SK-N-SH (cell line): ENCODE results near the gene KLHL4. TPM values are rescaled to one million over a fixed set of nuclear protein-coding genes. Genes with fewer than 3 reads are reported as not detected.

Experiments used
- CTCF ChIA-PET: fragments of 300-600, 350-600 bp; formaldehyde crosslinking; extraction: SDS; loops from one replicate; lab custom pipeline; 2021; lab: Yijun Ruan, JAX
- POLR2A ChIA-PET: fragments of 350-600 bp; sonication (Branson Sonifier 250); formaldehyde crosslinking; extraction: SDS; loops from one replicate; lab custom pipeline; 2020; ENCODE audit warnings: antibody characterized with exemption, inconsistent platforms; lab: Yijun Ruan, JAX
- DNase-seq: peaks from one replicate; pipeline ENCODE4 v3.0.0; 2012
- H2AFZ ChIP-seq: fragments of 200-600 bp; sonication (generic); 2 replicates; pipeline ENCODE4 v1.8.1; 2016; ENCODE audit warnings: antibody characterized with exemption, mild to moderate bottlenecking, low read depth
- H3F3A ChIP-seq: fragments of 200-600 bp; sonication (generic); replicated peaks from 2 replicates; pipeline ENCODE3; 2016; ENCODE audit warnings: antibody characterized with exemption, mild to moderate bottlenecking; ENCODE audit not compliant: insufficient read depth
- H3K27ac ChIP-seq, 2 experiments: fragments of 200-500 bp in 1 of 2; fragments of 200-600 bp in 1 of 2; sonication (Bioruptor generic) in 1 of 2; sonication (generic), shearing (Covaris generic) in 1 of 2; 2 replicates each; pipeline versions ENCODE4 v1.5.1 to v1.6.1; 2014 to 2016; ENCODE audit warnings: low read depth in 2 of 2, inconsistent platforms in 1 of 2, low read length in 1 of 2, mild to moderate bottlenecking in 1 of 2, mixed read lengths in 1 of 2
- H3K27me3 ChIP-seq: fragments of 200-600 bp; sonication (generic), shearing (Covaris generic); 2 replicates; pipeline ENCODE4 v1.6.1; 2016; ENCODE audit warnings: mixed run types; ENCODE audit not compliant: insufficient read depth
- H3K36me3 ChIP-seq, 2 experiments: fragments of 200-500 bp in 1 of 2; fragments of 200-600 bp in 1 of 2; sonication (Bioruptor generic) in 1 of 2; sonication (generic) in 1 of 2; replicated peaks in 1 of 2; 2 replicates each; pipeline versions ENCODE3 to v1.5.1; 2014 to 2016; ENCODE audit warnings: low read length in 1 of 2, mild to moderate bottlenecking in 1 of 2; ENCODE audit not compliant: insufficient read depth in 2 of 2, control insufficient read depth in 1 of 2
- H3K4me1 ChIP-seq, 2 experiments: fragments of 200-500 bp in 1 of 2; fragments of 200-600 bp in 1 of 2; sonication (Bioruptor generic) in 1 of 2; sonication (generic), shearing (Covaris generic) in 1 of 2; 2 replicates each; pipeline versions ENCODE4 v1.5.1 to v1.6.1; 2014 to 2016; ENCODE audit warnings: low read depth in 1 of 2, low read length in 1 of 2, mixed run types in 1 of 2; ENCODE audit not compliant: insufficient read depth in 2 of 2, control insufficient read depth in 1 of 2
- H3K4me2 ChIP-seq: fragments of 200-600 bp; sonication (generic), shearing (Covaris generic); 2 replicates; pipeline ENCODE4 v1.6.1; 2017; ENCODE audit warnings: mixed run types
- H3K4me3 ChIP-seq, 2 experiments: fragments of 200-500 bp in 1 of 2; fragments of 200-600 bp in 1 of 2; sonication (Bioruptor generic) in 1 of 2; sonication (generic), shearing (Covaris generic) in 1 of 2; 2 replicates each; pipeline versions ENCODE4 v1.5.1 to v1.8.1; 2014 to 2016; ENCODE audit warnings: low read depth in 2 of 2, inconsistent platforms in 1 of 2, low read length in 1 of 2, mild to moderate bottlenecking in 1 of 2, mixed read lengths in 1 of 2, moderate library complexity in 1 of 2
- H3K79me2 ChIP-seq: fragments of 200-600 bp; sonication (generic); 2 replicates; pipeline ENCODE4 v1.8.1; 2017; ENCODE audit warnings: mild to moderate bottlenecking; ENCODE audit not compliant: insufficient read depth
- H3K9ac ChIP-seq: fragments of 200-600 bp; sonication (generic); 2 replicates; pipeline ENCODE4 v1.6.1; 2017; ENCODE audit warnings: mixed run types
- H3K9me2 ChIP-seq: fragments of 200-600 bp; sonication (generic); 2 replicates; pipeline ENCODE4 v1.6.1; 2017; ENCODE audit warnings: mixed run types
- H3K9me3 ChIP-seq: fragments of 200-600 bp; sonication (generic); 2 replicates; pipeline ENCODE4 v1.6.1; 2017; ENCODE audit warnings: mixed run types, mild to moderate bottlenecking, moderate library complexity
- H4K20me1 ChIP-seq: fragments of 200-600 bp; sonication (generic); 2 replicates; pipeline ENCODE4 v1.6.1; 2017; ENCODE audit warnings: mild to moderate bottlenecking, mixed run types; ENCODE audit not compliant: insufficient read depth
- EP300 ChIP-seq, 2 experiments: IDR thresholded peaks; 2 replicates each; pipeline versions ENCODE4 v1.4.0 to v1.6.1; 2012; ENCODE audit warnings: borderline replicate concordance in 1 of 2, low read depth in 1 of 2, low read length in 1 of 2
- EZH2phosphoT487 ChIP-seq: fragments of 200-600 bp; sonication (generic); IDR thresholded peaks from 2 replicates; pipeline ENCODE4 v1.6.1; 2017; ENCODE audit warnings: low read depth, mixed run types, mild to moderate bottlenecking, antibody characterized with exemption, moderate library complexity, borderline replicate concordance
- FOSL2 ChIP-seq: IDR thresholded peaks from 2 replicates; pipeline ENCODE4 v1.4.0; 2012; ENCODE audit warnings: low read depth, mild to moderate bottlenecking, moderate library complexity, borderline replicate concordance
- FOXJ3 ChIP-seq: sonication (generic); formaldehyde crosslinking; IDR thresholded peaks from 2 replicates; pipeline ENCODE4 v1.5.1; 2020; ENCODE audit warnings: mild to moderate bottlenecking, missing genetic modification reagents
- GATA2 ChIP-seq: sonication (generic); formaldehyde crosslinking; IDR thresholded peaks from 2 replicates; pipeline ENCODE4 v1.5.0; 2020; ENCODE audit warnings: mild to moderate bottlenecking, missing genetic modification reagents
- NRF1 ChIP-seq: IDR thresholded peaks from 2 replicates; pipeline ENCODE4 v1.6.1; 2012; ENCODE audit warnings: low read depth, mild to moderate bottlenecking, low read length
- RCOR1 ChIP-seq: fragments of 150-350 bp; IDR thresholded peaks from 2 replicates; pipeline ENCODE4 v1.6.1; 2017; ENCODE audit warnings: antibody characterized with exemption, low read length
- RFX5 ChIP-seq: IDR thresholded peaks from 2 replicates; pipeline ENCODE4 v1.6.1; 2012; ENCODE audit warnings: mild to moderate bottlenecking, improper control_type of control experiment, low read length
- RXRA ChIP-seq: IDR thresholded peaks from 2 replicates; pipeline ENCODE4 v1.4.0; 2012; ENCODE audit warnings: low read depth, mild to moderate bottlenecking, borderline replicate concordance
- SMC3 ChIP-seq: IDR thresholded peaks from 2 replicates; pipeline ENCODE4 v1.6.1; 2012; ENCODE audit warnings: low read depth, low read length, improper control_type of control experiment
- YY1 ChIP-seq: IDR thresholded peaks from 2 replicates; pipeline ENCODE4 v1.4.0; 2012; ENCODE audit warnings: low read depth, mild to moderate bottlenecking
- WGBS: methylation state at CpG from one replicate; pipeline ENCODE4 v1.1.6; 2017; ENCODE audit warnings: low lambda C conversion rate; 5-methylcytosine and 5-hydroxymethylcytosine counted together
- polyA plus RNA-seq, 3 experiments: library from polyadenylated mRNA; depleted of rRNA; stranded (reverse); fragments of >200 nt; gene quantifications; 2 replicates each; pipeline ENCODE4 v1.2.3, GENCODE V29; 2012
- TF ChIP-seq, protein P1 (sequence below): fragments of 150-350 bp; IDR thresholded peaks from 2 replicates; pipeline ENCODE4 v1.6.1; 2016; ENCODE audit warnings: mild to moderate bottlenecking, low read depth, low read length
- TF ChIP-seq, protein P2 (sequence below): IDR thresholded peaks from 2 replicates; pipeline ENCODE4; 2012
- TF ChIP-seq, protein P3 (sequence below): IDR thresholded peaks from 2 replicates; pipeline ENCODE4 v1.4.0; 2012; ENCODE audit warnings: low read depth, borderline replicate concordance
- TF ChIP-seq, protein P4 (sequence below): IDR thresholded peaks from 2 replicates; pipeline ENCODE4 v1.6.1; 2012; ENCODE audit warnings: mild to moderate bottlenecking, low read depth, low read length, moderate library complexity

KLHL4 gene
- polyA plus RNA-seq, 1 of the 3 experiments (the other 2 are of a cell fraction): 0.18 TPM

DNA sequence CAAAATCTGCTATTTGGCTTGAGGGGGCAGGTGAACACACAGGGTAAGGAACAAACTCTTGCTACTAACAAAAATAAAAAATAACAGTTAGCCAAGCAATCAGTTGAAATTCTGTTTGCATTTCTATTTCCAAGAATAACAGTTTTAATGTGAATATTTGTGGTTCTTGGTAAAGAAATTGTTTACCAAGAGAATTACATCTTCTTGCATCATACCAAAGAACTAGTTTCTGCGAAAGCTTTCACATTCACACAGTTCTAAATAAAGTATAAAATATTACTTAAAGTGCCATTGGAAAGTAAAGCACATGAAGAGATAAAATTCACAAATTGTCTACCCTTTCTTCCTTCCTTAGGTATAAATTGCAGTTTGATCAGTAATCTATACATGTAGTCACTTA, 54.4 kb downstream of the KLHL4 start:
- Histone ChIP-seq H3K9me2 (no peaks in the 10 kb centered on the region), H3K4me2 (no peak overlapping the region), H3F3A (no peaks in the 10 kb centered on the region), H3K27ac (no peak overlapping the region), H3K4me1 (no peaks in the 10 kb centered on the region), H3K79me2 (no peaks in the 10 kb centered on the region), H3K36me3 (no peaks in the 10 kb centered on the region), H3K4me3 (no peak overlapping the region)
- WGBS: 5% methylated on average over 1 of the region's 1 CpG
- ChIA-PET CTCF (no interaction called here), POLR2A (no interaction called here)
- no peak for DNase-seq
- TF ChIP-seq, protein P1, sequence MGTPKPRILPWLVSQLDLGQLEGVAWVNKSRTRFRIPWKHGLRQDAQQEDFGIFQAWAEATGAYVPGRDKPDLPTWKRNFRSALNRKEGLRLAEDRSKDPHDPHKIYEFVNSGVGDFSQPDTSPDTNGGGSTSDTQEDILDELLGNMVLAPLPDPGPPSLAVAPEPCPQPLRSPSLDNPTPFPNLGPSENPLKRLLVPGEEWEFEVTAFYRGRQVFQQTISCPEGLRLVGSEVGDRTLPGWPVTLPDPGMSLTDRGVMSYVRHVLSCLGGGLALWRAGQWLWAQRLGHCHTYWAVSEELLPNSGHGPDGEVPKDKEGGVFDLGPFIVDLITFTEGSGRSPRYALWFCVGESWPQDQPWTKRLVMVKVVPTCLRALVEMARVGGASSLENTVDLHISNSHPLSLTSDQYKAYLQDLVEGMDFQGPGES: no peak
- TF ChIP-seq EP300 (IDR thresholded peaks at IDR 0.05; ENCODE audit: borderline replicate concordance in 1 of 2, low read depth in 1 of 2, low read length in 1 of 2): no peak
- TF ChIP-seq YY1: no peak
- TF ChIP-seq, protein P2, sequence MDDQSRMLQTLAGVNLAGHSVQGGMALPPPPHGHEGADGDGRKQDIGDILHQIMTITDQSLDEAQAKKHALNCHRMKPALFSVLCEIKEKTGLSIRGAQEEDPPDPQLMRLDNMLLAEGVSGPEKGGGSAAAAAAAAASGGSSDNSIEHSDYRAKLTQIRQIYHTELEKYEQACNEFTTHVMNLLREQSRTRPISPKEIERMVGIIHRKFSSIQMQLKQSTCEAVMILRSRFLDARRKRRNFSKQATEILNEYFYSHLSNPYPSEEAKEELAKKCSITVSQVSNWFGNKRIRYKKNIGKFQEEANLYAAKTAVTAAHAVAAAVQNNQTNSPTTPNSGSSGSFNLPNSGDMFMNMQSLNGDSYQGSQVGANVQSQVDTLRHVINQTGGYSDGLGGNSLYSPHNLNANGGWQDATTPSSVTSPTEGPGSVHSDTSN: no peak
- TF ChIP-seq EZH2phosphoT487: no peak
- TF ChIP-seq SMC3: no peak
- no peak for TF ChIP-seq RXRA
- TF ChIP-seq FOXJ3 (CRISPR knock-in tag): no peak
- TF ChIP-seq FOSL2: no peak
- no peak for TF ChIP-seq NRF1
- no peak for TF ChIP-seq GATA2 (CRISPR knock-in tag)
- no peak for TF ChIP-seq RFX5
- TF ChIP-seq RCOR1: no peak
- TF ChIP-seq, protein P3, sequence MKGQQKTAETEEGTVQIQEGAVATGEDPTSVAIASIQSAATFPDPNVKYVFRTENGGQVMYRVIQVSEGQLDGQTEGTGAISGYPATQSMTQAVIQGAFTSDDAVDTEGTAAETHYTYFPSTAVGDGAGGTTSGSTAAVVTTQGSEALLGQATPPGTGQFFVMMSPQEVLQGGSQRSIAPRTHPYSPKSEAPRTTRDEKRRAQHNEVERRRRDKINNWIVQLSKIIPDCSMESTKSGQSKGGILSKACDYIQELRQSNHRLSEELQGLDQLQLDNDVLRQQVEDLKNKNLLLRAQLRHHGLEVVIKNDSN: no peak
- TF ChIP-seq, protein P4, sequence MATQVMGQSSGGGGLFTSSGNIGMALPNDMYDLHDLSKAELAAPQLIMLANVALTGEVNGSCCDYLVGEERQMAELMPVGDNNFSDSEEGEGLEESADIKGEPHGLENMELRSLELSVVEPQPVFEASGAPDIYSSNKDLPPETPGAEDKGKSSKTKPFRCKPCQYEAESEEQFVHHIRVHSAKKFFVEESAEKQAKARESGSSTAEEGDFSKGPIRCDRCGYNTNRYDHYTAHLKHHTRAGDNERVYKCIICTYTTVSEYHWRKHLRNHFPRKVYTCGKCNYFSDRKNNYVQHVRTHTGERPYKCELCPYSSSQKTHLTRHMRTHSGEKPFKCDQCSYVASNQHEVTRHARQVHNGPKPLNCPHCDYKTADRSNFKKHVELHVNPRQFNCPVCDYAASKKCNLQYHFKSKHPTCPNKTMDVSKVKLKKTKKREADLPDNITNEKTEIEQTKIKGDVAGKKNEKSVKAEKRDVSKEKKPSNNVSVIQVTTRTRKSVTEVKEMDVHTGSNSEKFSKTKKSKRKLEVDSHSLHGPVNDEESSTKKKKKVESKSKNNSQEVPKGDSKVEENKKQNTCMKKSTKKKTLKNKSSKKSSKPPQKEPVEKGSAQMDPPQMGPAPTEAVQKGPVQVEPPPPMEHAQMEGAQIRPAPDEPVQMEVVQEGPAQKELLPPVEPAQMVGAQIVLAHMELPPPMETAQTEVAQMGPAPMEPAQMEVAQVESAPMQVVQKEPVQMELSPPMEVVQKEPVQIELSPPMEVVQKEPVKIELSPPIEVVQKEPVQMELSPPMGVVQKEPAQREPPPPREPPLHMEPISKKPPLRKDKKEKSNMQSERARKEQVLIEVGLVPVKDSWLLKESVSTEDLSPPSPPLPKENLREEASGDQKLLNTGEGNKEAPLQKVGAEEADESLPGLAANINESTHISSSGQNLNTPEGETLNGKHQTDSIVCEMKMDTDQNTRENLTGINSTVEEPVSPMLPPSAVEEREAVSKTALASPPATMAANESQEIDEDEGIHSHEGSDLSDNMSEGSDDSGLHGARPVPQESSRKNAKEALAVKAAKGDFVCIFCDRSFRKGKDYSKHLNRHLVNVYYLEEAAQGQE: no peak
- TF ChIP-seq, all 33 proteins: peak for 0
- Histone ChIP-seq H3K9me3 (no peaks in the 10 kb centered on the region), H3K27me3 (peaks cover 9% of the 10 kb centered on the region; the same call in 1 of the 2 replicates), H2AFZ (no peak overlapping the region), H4K20me1 (no peaks in the 10 kb centered on the region), H3K9ac (no peak overlapping the region)
